CD14-positive monocyte (primary cell): Measurements from ENCODE around the gene LORICRIN. TPM values are rescaled to one million over a fixed set of nuclear protein-coding genes. Genes with fewer than 3 reads are reported as not detected.
"Not testable (repeated sequence)": the region's sequence is repeated elsewhere in the genome, so short reads cannot be mapped to it uniquely, and the experiment has no call there.

Experiments used
- DNase-seq, 3 donors: peaks; one replicate each; pipeline ENCODE4 v3.0.0-alpha.2; 2011 to 2022
- H2AFZ ChIP-seq: 2 replicates; pipeline ENCODE4 v1.6.0; 2012; ENCODE audit warnings: mild to moderate bottlenecking, low read depth, low read length, inconsistent platforms; ENCODE audit not compliant: insufficient read depth, poor library complexity, severe bottlenecking
- H3K27ac ChIP-seq, 2 donors: 1 replicate in 1 of 2; 2 replicates in 1 of 2; pipeline ENCODE4 v1.5.1; 2012 to 2013; ENCODE audit warnings: low read length in 2 of 2, control low read depth in 1 of 2, inconsistent platforms in 1 of 2, low read depth in 1 of 2, mild to moderate bottlenecking in 1 of 2
- H3K27me3 ChIP-seq, 2 donors: one replicate each; pipeline versions ENCODE4 v1.6.0 to v1.6.1; 2011 to 2013; ENCODE audit warnings: low read length in 2 of 2; ENCODE audit not compliant: control insufficient read depth in 2 of 2, insufficient read depth in 2 of 2
- H3K36me3 ChIP-seq, 2 donors: replicated peaks in 1 of 2; 1 replicate in 1 of 2; 2 replicates in 1 of 2; pipeline versions ENCODE4 v1.5.1 to v1.6.1; 2012 to 2013; ENCODE audit warnings: low read length in 2 of 2, control low read depth in 1 of 2, inconsistent platforms in 1 of 2, mild to moderate bottlenecking in 1 of 2; ENCODE audit not compliant: insufficient read depth in 2 of 2, control insufficient read depth in 1 of 2
- H3K4me1 ChIP-seq, 2 donors: 1 replicate in 1 of 2; 2 replicates in 1 of 2; pipeline versions ENCODE4 v1.5.1 to v1.6.1; 2012 to 2013; ENCODE audit warnings: low read length in 2 of 2, control low read depth in 1 of 2, inconsistent platforms in 1 of 2, mild to moderate bottlenecking in 1 of 2, moderate library complexity in 1 of 2; ENCODE audit not compliant: insufficient read depth in 2 of 2, control insufficient read depth in 1 of 2
- H3K4me2 ChIP-seq: replicated peaks from 2 replicates; pipeline ENCODE3; 2012; ENCODE audit warnings: low read length, moderate library complexity, mild to moderate bottlenecking; ENCODE audit not compliant: poor library complexity, severe bottlenecking; ENCODE audit errors: extremely low read depth
- H3K4me3 ChIP-seq, 3 experiments: fragments of 200-600 bp in 1 of 3; sonication (generic) in 1 of 3; replicated peaks in 1 of 3; 1 replicate in 2 of 3; 2 replicates in 1 of 3; pipeline ENCODE4 v1.5.1; 2011 to 2013; ENCODE audit warnings: low read length in 3 of 3, mild to moderate bottlenecking in 3 of 3, control low read depth in 2 of 3, low read depth in 2 of 3, inconsistent platforms in 1 of 3, moderate library complexity in 1 of 3
- H3K79me2 ChIP-seq: 2 replicates; pipeline ENCODE4 v1.6.0; 2012; ENCODE audit warnings: mild to moderate bottlenecking, control low read depth, inconsistent platforms, low read length, moderate library complexity; ENCODE audit not compliant: insufficient read depth
- H3K9ac ChIP-seq: 2 replicates; pipeline ENCODE4 v1.6.0; 2017; ENCODE audit warnings: low read length, mild to moderate bottlenecking; ENCODE audit not compliant: insufficient read depth, poor library complexity, severe bottlenecking
- H3K9me3 ChIP-seq, 2 donors: replicated peaks in 1 of 2; 1 replicate in 1 of 2; 2 replicates in 1 of 2; pipeline versions ENCODE4 v1.5.1 to v1.6.1; 2012 to 2013; ENCODE audit warnings: low read length in 2 of 2, control low read depth in 1 of 2; ENCODE audit not compliant: control insufficient read depth in 1 of 2, insufficient read depth in 1 of 2
- H4K20me1 ChIP-seq: 2 replicates; pipeline ENCODE4 v1.6.0; 2012; ENCODE audit warnings: mild to moderate bottlenecking, low read length, control low read depth, moderate library complexity; ENCODE audit not compliant: insufficient read depth
- H3K27ac Mint-ChIP-seq, 7 donors: one replicate each; pipeline ENCODE4 v1.8.0; 2020; ENCODE audit warnings: mild to moderate bottlenecking in 7 of 7, mixed read lengths in 7 of 7, moderate library complexity in 6 of 7, inconsistent platforms in 2 of 7
- H3K27me3 Mint-ChIP-seq, 3 donors: one replicate each; pipeline ENCODE4 v1.8.0; 2021 to 2022; ENCODE audit warnings: low read depth in 3 of 3, mild to moderate bottlenecking in 3 of 3, mixed read lengths in 3 of 3, moderate library complexity in 3 of 3, inconsistent platforms in 1 of 3
- H3K36me3 Mint-ChIP-seq, 2 donors: one replicate each; pipeline ENCODE4 v1.8.0; 2020; ENCODE audit warnings: mixed read lengths in 2 of 2, inconsistent platforms in 1 of 2, mild to moderate bottlenecking in 1 of 2
- H3K4me1 Mint-ChIP-seq: one replicate; pipeline ENCODE4 v1.8.0; 2020; ENCODE audit warnings: mild to moderate bottlenecking, mixed read lengths
- H3K4me3 Mint-ChIP-seq, 2 donors: one replicate each; pipeline ENCODE4 v1.8.0; 2020; ENCODE audit warnings: mild to moderate bottlenecking in 2 of 2, mixed read lengths in 2 of 2, moderate library complexity in 1 of 2
- H3K9me3 Mint-ChIP-seq, 7 donors: one replicate each; pipeline ENCODE4 v1.8.0; 2020 to 2022; ENCODE audit warnings: mixed read lengths in 7 of 7, mild to moderate bottlenecking in 6 of 7, moderate library complexity in 6 of 7, inconsistent platforms in 2 of 7
- WGBS: methylation state at CpG from one replicate; pipeline ENCODE4 v1.1.5; 2013; ENCODE audit warnings: missing lambda C conversion rate; ENCODE audit not compliant: insufficient coverage; 5-methylcytosine and 5-hydroxymethylcytosine counted together
- intact Hi-C, 2 donors: fragments of 100-400 bp; cut with micrococcal nuclease; formaldehyde crosslinking; loops; one replicate each; pipeline versions ENCODE4 v1.15.0 to v1.15.1; 2023
- polyA plus RNA-seq, 3 donors: library from polyadenylated mRNA; depleted of rRNA in 1 of 3; unstranded in 2 of 3; stranded (reverse) in 1 of 3; fragments of 300-500 nt in 2 of 3; fragments of >200 nt in 1 of 3; fragmentation: Illumina TruSeq in 2 of 3; gene quantifications; 1 replicate in 2 of 3; 2 replicates in 1 of 3; pipeline ENCODE4 v1.2.3, GENCODE V29; 2012 to 2021
- TF ChIP-seq, protein P1 (sequence below): fragments of 200-600 bp; IDR thresholded peaks from one replicate; pipeline ENCODE4 v1.8.0; 2022; ENCODE audit warnings: antibody characterized with exemption, mild to moderate bottlenecking

The LORICRIN gene
- polyA plus RNA-seq, 3 donors: not detected

DNA sequence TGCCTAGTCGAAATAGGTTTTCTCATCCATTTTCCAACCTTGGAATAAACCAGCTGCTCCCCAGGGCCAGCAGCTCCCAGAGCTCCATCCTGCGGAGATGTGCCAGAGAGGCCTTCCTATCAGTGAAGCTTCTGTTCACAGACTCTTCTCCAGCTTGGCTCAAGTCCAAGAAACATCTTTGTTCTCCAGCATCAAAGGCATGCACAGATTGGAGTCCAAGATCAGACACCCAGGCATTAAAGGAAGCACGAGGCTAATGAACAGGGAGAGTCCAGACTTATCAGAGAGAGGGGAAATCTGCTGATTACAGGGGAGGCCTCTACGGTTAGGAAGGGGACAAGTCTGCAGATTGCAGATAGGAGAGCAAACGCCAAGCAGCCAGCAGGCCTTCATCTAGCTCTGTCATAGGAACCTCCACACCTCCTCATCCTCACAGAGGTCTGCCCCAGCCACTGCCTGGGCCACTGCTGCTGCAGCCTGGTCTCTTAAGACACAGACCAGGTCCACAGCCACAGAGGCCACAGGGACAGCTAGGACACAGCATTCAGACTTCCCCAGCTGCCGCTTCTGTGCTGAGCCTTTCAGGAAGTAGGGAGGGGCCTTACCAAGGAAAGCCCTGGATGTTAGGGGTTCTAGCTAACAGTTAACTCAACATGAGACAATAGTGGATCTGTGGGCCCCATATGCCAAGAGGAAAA, 38.7 kb upstream of the LORICRIN start:
- no peaks in the 10 kb centered on the region for H3K79me2 ChIP-seq
- H3K4me1 ChIP-seq: no peaks in the 10 kb centered on the region
- no peak overlapping the region for H3K9ac ChIP-seq
- Mint-ChIP-seq H3K9me3 (no peaks in the 10 kb centered on the region), H3K4me1 (peaks cover 5% of the 10 kb centered on the region), H3K27me3 (peaks cover 2 to 19% (median 9%) of the 10 kb centered on the region in 3 donors), H3K4me3 (no peak overlapping the region), H3K36me3 (no peaks in the 10 kb centered on the region), H3K27ac (no peak overlapping the region)
- H3K27me3 ChIP-seq: peaks cover 0 to 5% of the 10 kb centered on the region in 2 donors
- H3K4me3 ChIP-seq: no peak overlapping the region
- DNase-seq: no peak
- intact Hi-C loops: no loop called here
- H3K4me2 ChIP-seq: no peak overlapping the region
- H2AFZ ChIP-seq: no peak overlapping the region
- no peak overlapping the region for H3K27ac ChIP-seq
- TF ChIP-seq, protein P1, sequence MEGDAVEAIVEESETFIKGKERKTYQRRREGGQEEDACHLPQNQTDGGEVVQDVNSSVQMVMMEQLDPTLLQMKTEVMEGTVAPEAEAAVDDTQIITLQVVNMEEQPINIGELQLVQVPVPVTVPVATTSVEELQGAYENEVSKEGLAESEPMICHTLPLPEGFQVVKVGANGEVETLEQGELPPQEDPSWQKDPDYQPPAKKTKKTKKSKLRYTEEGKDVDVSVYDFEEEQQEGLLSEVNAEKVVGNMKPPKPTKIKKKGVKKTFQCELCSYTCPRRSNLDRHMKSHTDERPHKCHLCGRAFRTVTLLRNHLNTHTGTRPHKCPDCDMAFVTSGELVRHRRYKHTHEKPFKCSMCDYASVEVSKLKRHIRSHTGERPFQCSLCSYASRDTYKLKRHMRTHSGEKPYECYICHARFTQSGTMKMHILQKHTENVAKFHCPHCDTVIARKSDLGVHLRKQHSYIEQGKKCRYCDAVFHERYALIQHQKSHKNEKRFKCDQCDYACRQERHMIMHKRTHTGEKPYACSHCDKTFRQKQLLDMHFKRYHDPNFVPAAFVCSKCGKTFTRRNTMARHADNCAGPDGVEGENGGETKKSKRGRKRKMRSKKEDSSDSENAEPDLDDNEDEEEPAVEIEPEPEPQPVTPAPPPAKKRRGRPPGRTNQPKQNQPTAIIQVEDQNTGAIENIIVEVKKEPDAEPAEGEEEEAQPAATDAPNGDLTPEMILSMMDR: no peak
- H4K20me1 ChIP-seq: no peaks in the 10 kb centered on the region
- 55% methylated on average over 5 of the region's 6 CpGs for WGBS
- H3K9me3 ChIP-seq: no peaks in the 10 kb centered on the region
- no peaks in the 10 kb centered on the region for H3K36me3 ChIP-seq

DNA sequence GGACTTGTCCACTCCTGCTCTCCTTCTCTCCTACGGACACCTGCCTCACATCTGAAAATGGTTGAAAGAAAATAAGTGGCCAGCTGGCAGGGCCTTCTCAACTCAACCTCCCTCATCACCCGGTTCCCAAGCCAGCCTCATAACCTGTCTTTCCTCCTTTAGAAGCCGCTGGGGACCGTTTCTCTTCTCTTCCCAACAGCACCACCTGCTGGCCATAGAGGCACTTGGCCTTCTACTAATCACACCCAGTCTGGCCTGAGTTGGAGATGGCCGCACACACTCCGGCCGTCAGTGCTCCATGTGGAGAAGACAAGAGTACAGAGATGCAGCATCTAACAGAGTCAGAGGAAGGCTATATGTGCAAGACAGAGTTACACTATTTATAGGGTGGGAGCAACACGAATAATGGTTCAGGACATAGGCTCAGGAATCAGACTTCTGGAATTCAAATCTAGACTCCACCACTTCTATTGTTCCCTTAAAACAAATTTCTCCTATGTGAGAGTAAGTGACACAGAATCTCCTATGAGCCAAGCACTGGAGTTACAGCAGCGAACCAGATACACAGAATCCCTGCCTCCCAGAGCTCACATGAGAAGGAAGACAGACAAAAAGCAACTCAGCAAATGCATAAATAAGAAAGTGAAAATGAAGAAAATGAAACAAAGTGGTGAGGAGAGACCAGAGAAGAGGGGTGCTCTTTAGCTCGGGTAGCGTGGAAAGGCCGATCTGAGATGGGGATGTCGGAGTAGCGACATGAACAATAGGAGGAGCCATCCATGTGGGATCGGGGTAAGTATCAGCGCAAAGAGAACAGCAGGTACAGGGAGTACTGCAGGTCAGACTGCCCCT, 36.2 kb upstream of the LORICRIN start:
- H3K79me2 ChIP-seq, H3K9me3 Mint-ChIP-seq, H3K9ac ChIP-seq, H3K27me3 Mint-ChIP-seq, H2AFZ ChIP-seq, H3K27ac ChIP-seq, H3K4me3 ChIP-seq, H3K4me1 Mint-ChIP-seq, H3K4me1 ChIP-seq, H4K20me1 ChIP-seq, H3K4me2 ChIP-seq, H3K36me3 Mint-ChIP-seq, intact Hi-C loops, H3K36me3 ChIP-seq, H3K9me3 ChIP-seq, H3K27me3 ChIP-seq, H3K27ac Mint-ChIP-seq: not testable (repeated sequence)
- 66% methylated on average over 10 of the region's 16 CpGs for WGBS
- TF ChIP-seq, protein P1: peak; percentile 85
- peak overlapping the region in 1 of 2 donors; percentile 59 for H3K4me3 Mint-ChIP-seq
- DNase-seq: peak; percentile 16 to 34 (median 34)
